HCT116 (cell line): Measurements from ENCODE around the gene LRRC34. TPM values are rescaled to one million over a fixed set of nuclear protein-coding genes. Genes with fewer than 3 reads are reported as not detected.

Source experiments
- ATAC-seq: fragments of 200-7000 bp; cut with Tn5 transposase; 2 replicates; pipeline ENCODE4 v1.9.1; 2020; ENCODE audit warnings: mild to moderate bottlenecking, moderate library complexity
- BruUV-seq: library from RNA; stranded (reverse); fragments of 400-500 nt; replicated peaks from 2 replicates; lab custom pipeline; 2021; lab: Mats Ljungman, UMichigan
- CTCF ChIA-PET: fragments of 300-600 bp; sonication (Branson Sonifier 250); formaldehyde crosslinking; loops from one replicate; lab custom pipeline; 2021; ENCODE audit warnings: antibody characterized with exemption; lab: Charles Lee
- POLR2A ChIA-PET: fragments of 300-600, 350-600 bp; sonication (Branson Sonifier 250); formaldehyde crosslinking; loops from one replicate; lab custom pipeline; 2021; ENCODE audit warnings: antibody characterized with exemption; lab: Charles Lee
- RAD21 ChIA-PET, 2 experiments: fragments of 300-600 bp; sonication (Branson Sonifier 250); formaldehyde crosslinking; loops; one replicate each; lab custom pipeline; 2023; ENCODE audit warnings: low total read pairs in 2 of 2; ENCODE audit not compliant: uncharacterized antibody in 2 of 2, unreplicated experiment in 2 of 2, low non-redundant PET in 1 of 2; lab: Charles Lee
- DNase-seq: peaks from one replicate; pipeline ENCODE4 v3.0.0-alpha.2; 2010; ENCODE audit warnings: low read depth, low spot score
- H2AFZ ChIP-seq: fragments of 200-600 bp; shearing (Covaris generic), sonication (generic); 2 replicates; pipeline ENCODE4 v1.6.1; 2017; ENCODE audit warnings: low read depth, mixed run types, mixed read lengths, antibody characterized with exemption, low read length; ENCODE audit not compliant: poor library complexity, severe bottlenecking
- H3K27ac ChIP-seq: 2 replicates; pipeline ENCODE4 v1.5.1; 2012; ENCODE audit warnings: low read depth, low read length
- H3K27me3 ChIP-seq: fragments of 200-600 bp; sonication (generic); 2 replicates; pipeline ENCODE4 v1.6.1; 2016; ENCODE audit warnings: mixed run types, low read length, mixed read lengths; ENCODE audit not compliant: insufficient read depth
- H3K36me3 ChIP-seq, 2 experiments: fragments of 200-500 bp in 1 of 2; fragments of 200-600 bp in 1 of 2; sonication (Bioruptor generic) in 1 of 2; sonication (generic) in 1 of 2; 2 replicates each; pipeline versions ENCODE4 v1.5.1 to v1.6.1; 2014 to 2016; ENCODE audit warnings: low read length in 2 of 2, inconsistent platforms in 1 of 2, mixed read lengths in 1 of 2, mixed run types in 1 of 2; ENCODE audit not compliant: insufficient read depth in 2 of 2, control insufficient read depth in 1 of 2
- H3K4me1 ChIP-seq, 2 experiments: fragments of 200-600 bp in 1 of 2; sonication (generic) in 1 of 2; 2 replicates each; pipeline versions ENCODE4 v1.5.1 to v1.6.1; 2012 to 2017; ENCODE audit warnings: low read length in 2 of 2, inconsistent platforms in 1 of 2, mild to moderate bottlenecking in 1 of 2, mixed read lengths in 1 of 2, mixed run types in 1 of 2, moderate library complexity in 1 of 2; ENCODE audit not compliant: insufficient read depth in 2 of 2, control insufficient read depth in 1 of 2
- H3K4me2 ChIP-seq: fragments of 200-600 bp; sonication (generic); 2 replicates; pipeline ENCODE4 v1.6.1; 2017; ENCODE audit warnings: mixed run types, low read length, mixed read lengths
- H3K4me3 ChIP-seq, 2 experiments: fragments of 200-600 bp in 1 of 2; sonication (generic) in 1 of 2; replicated peaks in 1 of 2; 2 replicates each; pipeline ENCODE4 v1.5.1; 2011 to 2016; ENCODE audit warnings: low read length in 2 of 2, control low read depth in 1 of 2, low read depth in 1 of 2, mild to moderate bottlenecking in 1 of 2, mixed read lengths in 1 of 2, mixed run types in 1 of 2
- H3K79me2 ChIP-seq: fragments of 200-600 bp; sonication (generic); 2 replicates; pipeline ENCODE4 v1.6.1; 2017; ENCODE audit warnings: mild to moderate bottlenecking, mixed run types, low read length, moderate library complexity, mixed read lengths; ENCODE audit not compliant: insufficient read depth
- H3K9ac ChIP-seq: fragments of 200-600 bp; sonication (generic); 2 replicates; pipeline ENCODE4 v1.6.1; 2016; ENCODE audit warnings: low read length, mixed read lengths
- H3K9me2 ChIP-seq: fragments of 200-600 bp; sonication (generic), shearing (Covaris generic); 2 replicates; pipeline ENCODE4 v1.6.1; 2017; ENCODE audit warnings: mixed run types, mild to moderate bottlenecking, moderate library complexity; ENCODE audit not compliant: insufficient read depth
- H3K9me3 ChIP-seq, 2 experiments: fragments of 200-500 bp in 1 of 2; fragments of 200-600 bp in 1 of 2; sonication (Bioruptor generic) in 1 of 2; sonication (generic) in 1 of 2; 2 replicates each; pipeline ENCODE4 v1.6.1; 2014 to 2017; ENCODE audit warnings: low read length in 2 of 2, mixed read lengths in 2 of 2, inconsistent platforms in 1 of 2, low read depth in 1 of 2, mild to moderate bottlenecking in 1 of 2, mixed run types in 1 of 2, moderate library complexity in 1 of 2; ENCODE audit not compliant: control insufficient read depth in 1 of 2, insufficient read depth in 1 of 2
- H4K20me1 ChIP-seq: fragments of 200-600 bp; sonication (generic), shearing (Covaris generic); 2 replicates; pipeline ENCODE4 v1.6.1; 2017; ENCODE audit warnings: mixed run types, mild to moderate bottlenecking, moderate library complexity; ENCODE audit not compliant: insufficient read depth
- CBX3 ChIP-seq: IDR thresholded peaks from 2 replicates; pipeline ENCODE4 v1.6.1; 2012; ENCODE audit warnings: low read depth
- CEBPB ChIP-seq: IDR thresholded peaks from 2 replicates; pipeline ENCODE4 v1.6.1; 2012; ENCODE audit warnings: low read depth
- ELF1 ChIP-seq: IDR thresholded peaks from 2 replicates; pipeline ENCODE4 v1.6.1; 2012; ENCODE audit warnings: low read depth, borderline replicate concordance
- EZH2 ChIP-seq: fragments of 200-600 bp; sonication (generic); IDR thresholded peaks from 2 replicates; pipeline ENCODE4 v1.6.1; 2017; ENCODE audit warnings: antibody characterized with exemption, mixed run types
- FOSL1 ChIP-seq: IDR thresholded peaks from 2 replicates; pipeline ENCODE4 v1.6.1; 2012; ENCODE audit warnings: low read depth
- JUND ChIP-seq: IDR thresholded peaks from 2 replicates; pipeline ENCODE4 v1.6.1; 2012
- POLR2AphosphoS5 ChIP-seq: IDR thresholded peaks from 2 replicates; pipeline ENCODE4 v1.6.1; 2011; ENCODE audit warnings: mild to moderate bottlenecking, low read depth, low read length, moderate library complexity
- RAD21 ChIP-seq: IDR thresholded peaks from 2 replicates; pipeline ENCODE4 v1.6.1; 2012; ENCODE audit warnings: low read depth, mild to moderate bottlenecking
- SIN3A ChIP-seq: IDR thresholded peaks from 2 replicates; pipeline ENCODE4 v1.6.1; 2012; ENCODE audit warnings: low read depth
- SP1 ChIP-seq: IDR thresholded peaks from 2 replicates; pipeline ENCODE4 v1.6.1; 2012; ENCODE audit warnings: low read depth
- SRF ChIP-seq: IDR thresholded peaks from 2 replicates; pipeline ENCODE4 v1.6.1; 2012; ENCODE audit warnings: low read depth
- TCF7L2 ChIP-seq: IDR thresholded peaks from 2 replicates; pipeline ENCODE4 v1.7.0; 2011; ENCODE audit warnings: borderline replicate concordance, inconsistent platforms; ENCODE audit not compliant: insufficient read depth, insufficient read length; ENCODE audit errors: extremely low read depth
- ZFX ChIP-seq: fragments of 450-650 bp; IDR thresholded peaks from 2 replicates; pipeline ENCODE4 v1.6.1; 2017
- intact Hi-C: fragments of 100-400 bp; cut with micrococcal nuclease; formaldehyde crosslinking; loops from 2 replicates; pipeline ENCODE4 v1.10.0; 2022
- total RNA-seq: library from RNA; stranded (reverse); gene quantifications from one replicate; pipeline ENCODE4 v1.2.1, GENCODE V29; 2021; ENCODE audit not compliant: unreplicated experiment
- TF ChIP-seq, protein P1 (sequence below): IDR thresholded peaks from 2 replicates; pipeline ENCODE4 v1.6.1; 2012
- TF ChIP-seq, protein P2 (sequence below): IDR thresholded peaks from 2 replicates; pipeline ENCODE4 v1.6.1; 2011; ENCODE audit warnings: mild to moderate bottlenecking, low read length, moderate library complexity; ENCODE audit not compliant: insufficient replicate concordance; ENCODE audit errors: extremely low read depth
- TF ChIP-seq, protein P3 (sequence below), 3 experiments: fragments of 200-600 bp in 1 of 3; sonication (generic) in 1 of 3; IDR thresholded peaks in 2 of 3; conservative IDR thresholded peaks in 1 of 3; 2 replicates each; pipeline ENCODE4 v1.5.1; 2012 to 2017; ENCODE audit warnings: low read depth in 2 of 3, low read length in 2 of 3, antibody characterized with exemption in 1 of 3, borderline replicate concordance in 1 of 3, control low read depth in 1 of 3, mild to moderate bottlenecking in 1 of 3, mixed read lengths in 1 of 3, mixed run types in 1 of 3, moderate library complexity in 1 of 3; ENCODE audit not compliant: insufficient read depth in 1 of 3
- TF ChIP-seq, protein P4 (sequence below): IDR thresholded peaks from 2 replicates; pipeline ENCODE4 v1.6.1; 2012

LRRC34 gene
- total RNA-seq, 1 experiment from 2014 or later: not detected

DNA sequence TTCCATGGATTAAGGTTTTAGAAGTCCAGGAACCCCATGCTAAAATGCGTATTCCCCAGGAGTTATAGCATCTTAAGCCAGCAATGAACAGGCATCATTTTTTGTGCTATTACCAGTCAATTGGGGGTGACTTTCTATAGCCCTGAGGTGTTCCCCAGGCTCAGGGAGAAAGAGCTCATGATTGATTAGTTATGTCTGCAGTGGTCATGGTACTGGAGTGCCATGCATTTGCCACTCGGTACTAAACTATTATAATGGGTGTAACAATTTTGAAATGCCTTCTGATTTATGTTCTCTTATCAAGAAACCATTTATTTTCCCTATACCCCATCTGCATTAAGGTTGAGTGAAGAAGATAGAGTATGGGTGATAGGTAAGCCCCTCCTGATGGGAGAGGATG, 45.1 kb upstream of the LRRC34 start:
- Histone ChIP-seq H3K79me2 (no peaks in the 10 kb centered on the region), H3K4me3 (no peak overlapping the region), H3K27me3 (peaks cover 3% of the 10 kb centered on the region; the same call in 1 of the 2 replicates), H3K9ac (no peak overlapping the region), H3K9me3 (no peaks in the 10 kb centered on the region), H4K20me1 (no peaks in the 10 kb centered on the region), H2AFZ (no peak overlapping the region), H3K27ac (no peak overlapping the region), H3K9me2 (no peaks in the 10 kb centered on the region), H3K4me1 (no peaks in the 10 kb centered on the region; a peak in 1 of 4 replicates), H3K36me3 (no peaks in the 10 kb centered on the region), H3K4me2 (no peak overlapping the region)
- no peak for DNase-seq
- ATAC-seq: no peak
- RAD21 ChIA-PET: no interaction called here
- CTCF ChIA-PET: no interaction called here
- BruUV-seq: no TSS peak
- intact Hi-C loops: no loop called here
- POLR2A ChIA-PET: no interaction called here
- TF ChIP-seq ELF1: no peak
- no peak for TF ChIP-seq FOSL1
- no peak for TF ChIP-seq SIN3A
- no peak for TF ChIP-seq SRF
- no peak for TF ChIP-seq POLR2AphosphoS5
- no peak for TF ChIP-seq CEBPB
- TF ChIP-seq ZFX: no peak
- TF ChIP-seq CBX3: no peak
- no peak for TF ChIP-seq SP1
- TF ChIP-seq TCF7L2: no peak
- TF ChIP-seq, protein P1, sequence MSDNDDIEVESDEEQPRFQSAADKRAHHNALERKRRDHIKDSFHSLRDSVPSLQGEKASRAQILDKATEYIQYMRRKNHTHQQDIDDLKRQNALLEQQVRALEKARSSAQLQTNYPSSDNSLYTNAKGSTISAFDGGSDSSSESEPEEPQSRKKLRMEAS: no peak

DNA sequence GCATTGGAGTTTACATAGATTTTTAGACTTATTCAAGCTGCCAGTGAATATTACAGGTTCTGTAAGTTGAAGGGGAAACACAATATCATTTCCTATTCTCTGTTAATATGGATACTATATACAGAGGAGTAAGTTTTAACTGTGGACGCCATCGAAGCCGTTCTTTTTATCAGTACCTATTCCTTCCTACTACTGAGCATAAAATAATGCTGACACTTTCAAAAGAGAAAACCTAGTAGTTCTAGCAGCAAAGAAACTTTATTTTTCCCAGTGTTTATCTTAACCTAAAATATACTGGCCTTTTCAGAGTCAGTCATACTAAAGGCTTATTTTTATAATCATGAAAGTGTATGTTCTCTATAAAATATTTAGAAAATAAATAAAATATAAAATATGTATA, 42.8 kb upstream of the LRRC34 start:
- H2AFZ ChIP-seq: no peak overlapping the region
- TF ChIP-seq ELF1: no peak
- TF ChIP-seq, protein P2, sequence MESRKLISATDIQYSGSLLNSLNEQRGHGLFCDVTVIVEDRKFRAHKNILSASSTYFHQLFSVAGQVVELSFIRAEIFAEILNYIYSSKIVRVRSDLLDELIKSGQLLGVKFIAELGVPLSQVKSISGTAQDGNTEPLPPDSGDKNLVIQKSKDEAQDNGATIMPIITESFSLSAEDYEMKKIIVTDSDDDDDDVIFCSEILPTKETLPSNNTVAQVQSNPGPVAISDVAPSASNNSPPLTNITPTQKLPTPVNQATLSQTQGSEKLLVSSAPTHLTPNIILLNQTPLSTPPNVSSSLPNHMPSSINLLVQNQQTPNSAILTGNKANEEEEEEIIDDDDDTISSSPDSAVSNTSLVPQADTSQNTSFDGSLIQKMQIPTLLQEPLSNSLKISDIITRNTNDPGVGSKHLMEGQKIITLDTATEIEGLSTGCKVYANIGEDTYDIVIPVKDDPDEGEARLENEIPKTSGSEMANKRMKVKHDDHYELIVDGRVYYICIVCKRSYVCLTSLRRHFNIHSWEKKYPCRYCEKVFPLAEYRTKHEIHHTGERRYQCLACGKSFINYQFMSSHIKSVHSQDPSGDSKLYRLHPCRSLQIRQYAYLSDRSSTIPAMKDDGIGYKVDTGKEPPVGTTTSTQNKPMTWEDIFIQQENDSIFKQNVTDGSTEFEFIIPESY: no peak
- TF ChIP-seq TCF7L2: no peak
- no peak for TF ChIP-seq FOSL1
- TF ChIP-seq, protein P3, sequence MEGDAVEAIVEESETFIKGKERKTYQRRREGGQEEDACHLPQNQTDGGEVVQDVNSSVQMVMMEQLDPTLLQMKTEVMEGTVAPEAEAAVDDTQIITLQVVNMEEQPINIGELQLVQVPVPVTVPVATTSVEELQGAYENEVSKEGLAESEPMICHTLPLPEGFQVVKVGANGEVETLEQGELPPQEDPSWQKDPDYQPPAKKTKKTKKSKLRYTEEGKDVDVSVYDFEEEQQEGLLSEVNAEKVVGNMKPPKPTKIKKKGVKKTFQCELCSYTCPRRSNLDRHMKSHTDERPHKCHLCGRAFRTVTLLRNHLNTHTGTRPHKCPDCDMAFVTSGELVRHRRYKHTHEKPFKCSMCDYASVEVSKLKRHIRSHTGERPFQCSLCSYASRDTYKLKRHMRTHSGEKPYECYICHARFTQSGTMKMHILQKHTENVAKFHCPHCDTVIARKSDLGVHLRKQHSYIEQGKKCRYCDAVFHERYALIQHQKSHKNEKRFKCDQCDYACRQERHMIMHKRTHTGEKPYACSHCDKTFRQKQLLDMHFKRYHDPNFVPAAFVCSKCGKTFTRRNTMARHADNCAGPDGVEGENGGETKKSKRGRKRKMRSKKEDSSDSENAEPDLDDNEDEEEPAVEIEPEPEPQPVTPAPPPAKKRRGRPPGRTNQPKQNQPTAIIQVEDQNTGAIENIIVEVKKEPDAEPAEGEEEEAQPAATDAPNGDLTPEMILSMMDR (IDR thresholded peaks at IDR 0.05 in 2 of 3, conservative IDR thresholded peaks at IDR 0.05 in 1 of 3; ENCODE audit: borderline replicate concordance in 1 of 3, insufficient read depth in 1 of 3, low read depth in 2 of 3, low read length in 2 of 3): no peak
- TF ChIP-seq JUND: no peak
- TF ChIP-seq, protein P1: no peak
- no peak for TF ChIP-seq RAD21
- no peak for TF ChIP-seq SRF
- no peak for TF ChIP-seq EZH2
- no peak for TF ChIP-seq ZFX
- no peak for TF ChIP-seq POLR2AphosphoS5
- TF ChIP-seq, protein P4, sequence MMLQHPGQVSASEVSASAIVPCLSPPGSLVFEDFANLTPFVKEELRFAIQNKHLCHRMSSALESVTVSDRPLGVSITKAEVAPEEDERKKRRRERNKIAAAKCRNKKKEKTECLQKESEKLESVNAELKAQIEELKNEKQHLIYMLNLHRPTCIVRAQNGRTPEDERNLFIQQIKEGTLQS: no peak

More for the DNA sequence above, 42.8 kb upstream of the LRRC34 start:
- Histone ChIP-seq H3K36me3 (no peaks in the 10 kb centered on the region), H3K4me3 (no peak overlapping the region), H3K9ac (no peak overlapping the region), H3K27me3 (peaks cover 3% of the 10 kb centered on the region; the same call in 1 of the 2 replicates), H3K9me3 (no peaks in the 10 kb centered on the region), H4K20me1 (no peaks in the 10 kb centered on the region), H3K79me2 (no peaks in the 10 kb centered on the region), H3K4me2 (no peak overlapping the region), H3K4me1 (no peaks in the 10 kb centered on the region), H3K27ac (no peak overlapping the region), H3K9me2 (no peaks in the 10 kb centered on the region)
- no peak for DNase-seq
- ChIA-PET CTCF (no interaction called here), RAD21 (no interaction called here), POLR2A (no interaction called here)
- intact Hi-C loops: no loop called here
- BruUV-seq: no TSS peak
- no peak for ATAC-seq
